K562 (cell line): ENCODE results near the gene CCDC60. TPM values are rescaled to one million over a fixed set of nuclear protein-coding genes. Genes with fewer than 3 reads are reported as not detected.

Experiments used
- ATAC-seq: fragments of 200-7000 bp; cut with Tn5 transposase; 3 replicates; pipeline ENCODE4 v1.9.1; 2020; ENCODE audit warnings: moderate library complexity
- BruUV-seq: library from RNA; stranded (reverse); fragments of 400-500 nt; replicated peaks from 2 replicates; lab custom pipeline; 2021; lab: Mats Ljungman, UMichigan
- CTCF ChIA-PET: fragments of 300-600 bp; formaldehyde crosslinking; extraction: SDS; loops from one replicate; lab custom pipeline; 2021; ENCODE audit warnings: low intra/inter-chr PET ratio; lab: Yijun Ruan, JAX
- POLR2A ChIA-PET: fragments of 300-600, 350-650 bp; sonication (Branson Sonifier 250); formaldehyde crosslinking; extraction: SDS; loops from one replicate; lab custom pipeline; 2021; ENCODE audit warnings: antibody characterized with exemption, inconsistent platforms; lab: Yijun Ruan, JAX
- DNase-seq, 4 experiments: peaks; one replicate each; pipeline versions ENCODE4 v3.0.0 to v3.0.0-alpha.2; 2011 to 2018; ENCODE audit warnings: low spot score in 3 of 4, mixed read lengths in 3 of 4; ENCODE audit errors: extremely low read depth in 1 of 4
- FAIRE-seq: peaks from 2 replicates; lab custom pipeline; 2011; peaks lifted over from hg19 to GRCh38; lab: Jason Lieb, UNC
- H2AFZ ChIP-seq: 2 replicates; pipeline ENCODE4 v1.6.0; 2011; ENCODE audit warnings: low read depth, low read length, control low read depth, inconsistent platforms
- H3K27ac ChIP-seq: fragments of 200-600 bp; 3 replicates; pipeline ENCODE4 v1.8.0; 2011; ENCODE audit warnings: low read depth, mild to moderate bottlenecking, control low read depth, inconsistent platforms, low read length, moderate library complexity, mixed read lengths; ENCODE audit errors: extremely low read depth
- H3K27me3 ChIP-seq, 2 experiments: fragments of 300-600 bp in 1 of 2; 2 replicates in 1 of 2; 3 replicates in 1 of 2; pipeline versions ENCODE4 v1.6.0 to v1.8.0; 2011; ENCODE audit warnings: inconsistent platforms in 2 of 2, low read length in 2 of 2, mild to moderate bottlenecking in 1 of 2, mixed read lengths in 1 of 2, moderate library complexity in 1 of 2; ENCODE audit not compliant: control insufficient read depth in 2 of 2, insufficient read depth in 2 of 2
- H3K36me3 ChIP-seq: fragments of 300-600 bp; 3 replicates; pipeline ENCODE4 v1.8.0; 2011; ENCODE audit warnings: mild to moderate bottlenecking, low read length, inconsistent platforms; ENCODE audit not compliant: control insufficient read depth, insufficient read depth
- H3K4me1 ChIP-seq, 2 experiments: fragments of 200-600 bp in 1 of 2; replicated peaks in 1 of 2; 2 replicates in 1 of 2; 3 replicates in 1 of 2; pipeline versions ENCODE4 v1.5.1 to v1.8.0; 2011; ENCODE audit warnings: inconsistent platforms in 2 of 2, low read length in 2 of 2, mild to moderate bottlenecking in 1 of 2, mixed read lengths in 1 of 2, moderate library complexity in 1 of 2; ENCODE audit not compliant: control insufficient read depth in 2 of 2, insufficient read depth in 2 of 2
- H3K4me2 ChIP-seq: 2 replicates; pipeline ENCODE4 v1.6.1; 2011; ENCODE audit warnings: low read length, control low read depth, inconsistent platforms, mixed read lengths; ENCODE audit not compliant: insufficient read depth
- H3K4me3 ChIP-seq: fragments of 200-600 bp; sonication (generic), shearing (Covaris generic); 2 replicates; pipeline ENCODE4 v1.5.1; 2016; ENCODE audit warnings: control low read depth, inconsistent platforms
- H3K79me2 ChIP-seq: fragments of 200-600 bp; 3 replicates; pipeline ENCODE4 v1.8.0; 2011; ENCODE audit warnings: low read length, inconsistent platforms; ENCODE audit not compliant: control insufficient read depth, insufficient read depth
- H3K9ac ChIP-seq, 2 experiments: 2 replicates each; pipeline versions ENCODE4 v1.6.0 to v1.6.1; 2011; ENCODE audit warnings: low read depth in 2 of 2, low read length in 2 of 2, control low read depth in 1 of 2, inconsistent platforms in 1 of 2, mild to moderate bottlenecking in 1 of 2, mixed read lengths in 1 of 2; ENCODE audit not compliant: insufficient read depth in 1 of 2
- H3K9me1 ChIP-seq: one replicate; pipeline ENCODE4 v1.6.0; 2011; ENCODE audit warnings: inconsistent platforms, mild to moderate bottlenecking, low read length, moderate library complexity; ENCODE audit not compliant: control insufficient read depth, insufficient read depth
- H3K9me3 ChIP-seq: replicated peaks from 2 replicates; pipeline ENCODE4 v1.5.1; 2011; ENCODE audit warnings: low read depth, low read length, inconsistent platforms; ENCODE audit not compliant: control insufficient read depth, insufficient read depth
- H4K20me1 ChIP-seq: replicated peaks from 2 replicates; pipeline ENCODE4 v1.6.1; 2011; ENCODE audit warnings: low read length, inconsistent platforms, mixed read lengths; ENCODE audit not compliant: control insufficient read depth, insufficient read depth
- BRF2 ChIP-seq: IDR thresholded peaks from 3 replicates; pipeline ENCODE4 v1.6.1; 2011; ENCODE audit warnings: borderline replicate concordance, mild to moderate bottlenecking; ENCODE audit not compliant: insufficient read length, insufficient read depth
- EWSR1 ChIP-seq: fragments of 450-650 bp; IDR thresholded peaks from 2 replicates; pipeline ENCODE4 v1.6.1; 2018; ENCODE audit warnings: borderline replicate concordance, mild to moderate bottlenecking, low read depth, moderate library complexity; ENCODE audit not compliant: partially characterized antibody
- HMGXB4 ChIP-seq: sonication (generic); formaldehyde crosslinking; IDR thresholded peaks from 2 replicates; pipeline ENCODE4 v1.8.1; 2023; ENCODE audit warnings: mild to moderate bottlenecking, missing genetic modification reagents
- MEF2A ChIP-seq: IDR thresholded peaks from 2 replicates; pipeline ENCODE4 v1.6.1; 2011; ENCODE audit warnings: low read depth, mild to moderate bottlenecking, low read length, moderate library complexity; ENCODE audit not compliant: control insufficient read depth
- NR0B1 ChIP-seq: fragments of 450-650 bp; IDR thresholded peaks from one replicate; pipeline ENCODE4 v1.6.1; 2018; ENCODE audit warnings: mild to moderate bottlenecking, moderate library complexity; ENCODE audit not compliant: partially characterized antibody
- WGBS: fragments of 100-300 bp; shearing (Covaris generic); methylation state at CpG from one replicate; pipeline ENCODE4 v1.1.6; 2016; ENCODE audit warnings: low coverage, mixed read lengths; ENCODE audit not compliant: insufficient coverage; ENCODE audit errors: missing lambda C conversion rate; 5-methylcytosine and 5-hydroxymethylcytosine counted together
- in situ Hi-C: fragments of 300-500 bp; cut with MboI; formaldehyde crosslinking; loops from 4 replicates; pipeline ENCODE4 v1.15.0; 2018; ENCODE audit warnings: inconsistent platforms, mixed read lengths
- intact Hi-C: fragments of 100-400 bp; cut with micrococcal nuclease; formaldehyde crosslinking; loops from 2 replicates; pipeline ENCODE4 v1.14.2; 2022
- polyA plus RNA-seq, 8 experiments: library from polyadenylated mRNA; depleted of rRNA in 4 of 8; stranded (reverse) in 5 of 8; unstranded in 3 of 8; fragments of >200 nt; fragmentation: Nextera tagmentation in 2 of 8; fragmentation: Illumina TruSeq in 1 of 8; extraction: Ambion mirVana in 2 of 8; extraction: Trizol in 1 of 8; gene quantifications; 2 replicates each; pipeline versions ENCODE4 v1.2.1 to v1.2.3, GENCODE V29; 2011 to 2014; ENCODE audit warnings: inconsistent platforms in 1 of 8, missing spikeins in 1 of 8
- total RNA-seq, 7 experiments: library from RNA; depleted of rRNA in 6 of 7; stranded (reverse); fragments of >200 nt in 6 of 7; fragmentation: Illumina TruSeq in 2 of 7; extraction: Trizol in 2 of 7; gene quantifications; 2 replicates each; pipeline versions ENCODE4 v1.2.1 to v1.2.3, GENCODE V29; 2011 to 2021; ENCODE audit warnings: low replicate concordance in 1 of 7

CCDC60 gene
- total and polyA plus RNA-seq, 9 of the 15 experiments (the other 6 are each of a cell fraction or from before 2014, with no cell fraction given) = not detected

GRCh38 chr12:119372540-119372939, 38.0 kb downstream of the CCDC60 start:
- TF ChIP-seq HMGXB4 (CRISPR knock-in tag) (no peak), EWSR1 (no peak), MEF2A (no peak), NR0B1 (no peak), BRF2 (no peak)
- POLR2A ChIA-PET = interaction anchor here (1.0 kb wide), 1 partner anchor 35 kb away, joined by 4 read pairs; no protein-coding TSS in a partner anchor
- intact Hi-C loops = no loop called here
- no peaks in the 10 kb centered on the region for H3K36me3 ChIP-seq
- BruUV-seq = no TSS peak
- CTCF ChIA-PET = no interaction called here
- no peaks in the 10 kb centered on the region for H4K20me1 ChIP-seq
- FAIRE-seq (no peak), ATAC-seq (no peak), DNase-seq (no peak)
- in situ Hi-C loops = no loop called here
- H3K9me1 ChIP-seq = no peaks in the 10 kb centered on the region
- no peak overlapping the region for H3K4me2 ChIP-seq
- 0% methylated on average over 7 of the region's 7 CpGs for WGBS
- no peaks in the 10 kb centered on the region for H3K9me3 ChIP-seq
- peaks cover 0 to 11% of the 10 kb centered on the region in 2 experiments; a peak in 1 of 5 replicates for H3K27me3 ChIP-seq
- no peak overlapping the region for H3K9ac ChIP-seq
- no peak overlapping the region for H3K27ac ChIP-seq
- no peak overlapping the region for H2AFZ ChIP-seq
- H3K4me3 ChIP-seq = no peak overlapping the region
- no peaks in the 10 kb centered on the region for H3K79me2 ChIP-seq
- H3K4me1 ChIP-seq = no peaks in the 10 kb centered on the region
